ENCODE results near the gene WDFY2. TPM values are rescaled to one million over a fixed set of nuclear protein-coding genes. Genes with fewer than 3 reads are reported as not detected.
A peak's percentile ranks its signal among the peaks of the same experiment; 100 is the strongest.

WDFY2 gene
- total and polyA plus RNA-seq, 10 of the 15 experiments (the other 5 are each of a cell fraction or from before 2014, with no cell fraction given), result 2.1 to 13.0 (median 8.1) TPM

- no peak for TF ChIP-seq USF2 (IDR thresholded peaks at IDR 0.05; ENCODE audit: borderline replicate concordance, low read depth, low read length)
- peak in 1 of 2 experiments; percentile 64; a peak in 1 of 4 replicates for TF ChIP-seq EP300 (IDR thresholded peaks at IDR 0.05; ENCODE audit: borderline replicate concordance in 1 of 2, control insufficient read depth in 1 of 2, low read depth in 2 of 2, low read length in 2 of 2)
- TF ChIP-seq CBX3 (IDR thresholded peaks at IDR 0.05; ENCODE audit: borderline replicate concordance, low read depth), result no peak
- no peak for TF ChIP-seq KDM1A (IDR thresholded peaks at IDR 0.05; ENCODE audit: borderline replicate concordance)
- TF ChIP-seq YBX1 (IDR thresholded peaks at IDR 0.05), result no peak
- TF ChIP-seq, protein P1, sequence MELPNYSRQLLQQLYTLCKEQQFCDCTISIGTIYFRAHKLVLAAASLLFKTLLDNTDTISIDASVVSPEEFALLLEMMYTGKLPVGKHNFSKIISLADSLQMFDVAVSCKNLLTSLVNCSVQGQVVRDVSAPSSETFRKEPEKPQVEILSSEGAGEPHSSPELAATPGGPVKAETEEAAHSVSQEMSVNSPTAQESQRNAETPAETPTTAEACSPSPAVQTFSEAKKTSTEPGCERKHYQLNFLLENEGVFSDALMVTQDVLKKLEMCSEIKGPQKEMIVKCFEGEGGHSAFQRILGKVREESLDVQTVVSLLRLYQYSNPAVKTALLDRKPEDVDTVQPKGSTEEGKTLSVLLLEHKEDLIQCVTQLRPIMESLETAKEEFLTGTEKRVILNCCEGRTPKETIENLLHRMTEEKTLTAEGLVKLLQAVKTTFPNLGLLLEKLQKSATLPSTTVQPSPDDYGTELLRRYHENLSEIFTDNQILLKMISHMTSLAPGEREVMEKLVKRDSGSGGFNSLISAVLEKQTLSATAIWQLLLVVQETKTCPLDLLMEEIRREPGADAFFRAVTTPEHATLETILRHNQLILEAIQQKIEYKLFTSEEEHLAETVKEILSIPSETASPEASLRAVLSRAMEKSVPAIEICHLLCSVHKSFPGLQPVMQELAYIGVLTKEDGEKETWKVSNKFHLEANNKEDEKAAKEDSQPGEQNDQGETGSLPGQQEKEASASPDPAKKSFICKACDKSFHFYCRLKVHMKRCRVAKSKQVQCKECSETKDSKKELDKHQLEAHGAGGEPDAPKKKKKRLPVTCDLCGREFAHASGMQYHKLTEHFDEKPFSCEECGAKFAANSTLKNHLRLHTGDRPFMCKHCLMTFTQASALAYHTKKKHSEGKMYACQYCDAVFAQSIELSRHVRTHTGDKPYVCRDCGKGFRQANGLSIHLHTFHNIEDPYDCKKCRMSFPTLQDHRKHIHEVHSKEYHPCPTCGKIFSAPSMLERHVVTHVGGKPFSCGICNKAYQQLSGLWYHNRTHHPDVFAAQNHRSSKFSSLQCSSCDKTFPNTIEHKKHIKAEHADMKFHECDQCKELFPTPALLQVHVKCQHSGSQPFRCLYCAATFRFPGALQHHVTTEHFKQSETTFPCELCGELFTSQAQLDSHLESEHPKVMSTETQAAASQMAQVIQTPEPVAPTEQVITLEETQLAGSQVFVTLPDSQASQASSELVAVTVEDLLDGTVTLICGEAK (IDR thresholded peaks at IDR 0.05; ENCODE audit: borderline replicate concordance), result no peak
- TF ChIP-seq SUPT20H (IDR thresholded peaks at IDR 0.05; ENCODE audit: borderline replicate concordance, control insufficient read depth, low read depth, low read length), result no peak
- TF ChIP-seq NFYB (IDR thresholded peaks at IDR 0.05; ENCODE audit: insufficient read depth, low read depth, low read length), result no peak
- TF ChIP-seq REST (IDR thresholded peaks at IDR 0.05; ENCODE audit: low read depth, low read length), result 0 out of 2 replicates have a peak, but pooled peaks have one; percentile 30
- TF ChIP-seq BCL11A (IDR thresholded peaks at IDR 0.05; ENCODE audit: low read depth, low read length), result 0 out of 2 replicates have a peak, but pooled peaks have one; percentile 30
- TF ChIP-seq EED (IDR thresholded peaks at IDR 0.05; ENCODE audit: low read depth), result peak; percentile 93
- TF ChIP-seq NFYA (IDR thresholded peaks at IDR 0.05; ENCODE audit: borderline replicate concordance, low read depth, low read length), result no peak
- TF ChIP-seq BRCA1 (IDR thresholded peaks at IDR 0.05; ENCODE audit: low read depth, low read length), result no peak
- TF ChIP-seq, protein P2, sequence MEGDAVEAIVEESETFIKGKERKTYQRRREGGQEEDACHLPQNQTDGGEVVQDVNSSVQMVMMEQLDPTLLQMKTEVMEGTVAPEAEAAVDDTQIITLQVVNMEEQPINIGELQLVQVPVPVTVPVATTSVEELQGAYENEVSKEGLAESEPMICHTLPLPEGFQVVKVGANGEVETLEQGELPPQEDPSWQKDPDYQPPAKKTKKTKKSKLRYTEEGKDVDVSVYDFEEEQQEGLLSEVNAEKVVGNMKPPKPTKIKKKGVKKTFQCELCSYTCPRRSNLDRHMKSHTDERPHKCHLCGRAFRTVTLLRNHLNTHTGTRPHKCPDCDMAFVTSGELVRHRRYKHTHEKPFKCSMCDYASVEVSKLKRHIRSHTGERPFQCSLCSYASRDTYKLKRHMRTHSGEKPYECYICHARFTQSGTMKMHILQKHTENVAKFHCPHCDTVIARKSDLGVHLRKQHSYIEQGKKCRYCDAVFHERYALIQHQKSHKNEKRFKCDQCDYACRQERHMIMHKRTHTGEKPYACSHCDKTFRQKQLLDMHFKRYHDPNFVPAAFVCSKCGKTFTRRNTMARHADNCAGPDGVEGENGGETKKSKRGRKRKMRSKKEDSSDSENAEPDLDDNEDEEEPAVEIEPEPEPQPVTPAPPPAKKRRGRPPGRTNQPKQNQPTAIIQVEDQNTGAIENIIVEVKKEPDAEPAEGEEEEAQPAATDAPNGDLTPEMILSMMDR (IDR thresholded peaks at IDR 0.05 in 2 of 3, conservative IDR thresholded peaks at IDR 0.05 in 1 of 3; ENCODE audit: control insufficient read depth in 2 of 3, extremely low read depth in 1 of 3, insufficient read depth in 1 of 3, low read depth in 3 of 3, low read length in 3 of 3), result no peak
- 0 out of 4 replicates have a peak, but pooled peaks of 1 of the 2 experiments have one; percentile 13 for TF ChIP-seq SRF (IDR thresholded peaks at IDR 0.05; ENCODE audit: low read depth in 2 of 2, low read length in 2 of 2)
- TF ChIP-seq MEF2A (IDR thresholded peaks at IDR 0.05; ENCODE audit: insufficient read depth, low read depth, low read length), result no peak
- no peak for TF ChIP-seq SMARCA5 (IDR thresholded peaks at IDR 0.05)
- peak in 1 of 2 experiments; percentile 54; a peak in 1 of 3 replicates for TF ChIP-seq EGR1 (IDR thresholded peaks at IDR 0.05; ENCODE audit: borderline replicate concordance in 1 of 2, low read depth in 2 of 2, low read length in 2 of 2)
- TF ChIP-seq CREM (IDR thresholded peaks at IDR 0.05; ENCODE audit: low read depth), result peak; percentile 57; the same call in 1 of the 2 replicates
These were observed 35.2 kb upstream of the WDFY2 start (continued) for GRCh38 chr13:51549050-51549449.

Data from GM12878 (cell line).